Measurements from ENCODE around the gene KIAA2012.

KIAA2012 gene

GRCh38 chr2:202072737-202073401 is at the start of gene KIAA2012:
TSS of gene KIAA2012 (plus strand) at chr2:202073255. CDS start at chr2:202073628, 373 bp downstream.
- no peak for DNase-seq (ENCODE audit: low spot score)

- no peak for DNase-seq (ENCODE audit: low spot score)
These were observed 49.2 kb upstream of the KIAA2012 start for GRCh38 chr2:202023904-202024266.

- no peak for DNase-seq (ENCODE audit: low spot score)
These were observed 48.2 kb upstream of the KIAA2012 start for GRCh38 chr2:202024871-202025270.

- DNase-seq (ENCODE audit: low spot score), result no peak
These were observed 47.2 kb upstream of the KIAA2012 start for GRCh38 chr2:202025816-202026215.

DNA sequence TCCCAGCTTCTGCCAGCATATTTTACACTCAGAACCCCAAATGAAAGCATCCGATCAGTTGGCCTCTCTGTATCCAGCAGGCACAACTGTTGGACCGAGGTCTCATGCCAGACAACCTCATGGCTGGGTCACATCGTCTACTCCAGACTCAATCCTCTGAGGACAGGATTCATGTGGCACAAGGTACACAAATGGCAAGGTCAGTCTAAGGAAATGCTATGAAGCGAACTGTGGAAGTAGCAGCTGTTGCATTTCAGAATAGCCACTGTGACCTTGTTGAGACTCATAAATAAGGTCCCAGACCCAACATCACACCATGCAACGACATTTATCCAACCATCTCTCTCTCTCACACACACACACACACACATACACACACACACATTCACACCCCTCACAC is 46.5 kb upstream of the KIAA2012 start:
- DNase-seq (ENCODE audit: low spot score), result no peak

DNA sequence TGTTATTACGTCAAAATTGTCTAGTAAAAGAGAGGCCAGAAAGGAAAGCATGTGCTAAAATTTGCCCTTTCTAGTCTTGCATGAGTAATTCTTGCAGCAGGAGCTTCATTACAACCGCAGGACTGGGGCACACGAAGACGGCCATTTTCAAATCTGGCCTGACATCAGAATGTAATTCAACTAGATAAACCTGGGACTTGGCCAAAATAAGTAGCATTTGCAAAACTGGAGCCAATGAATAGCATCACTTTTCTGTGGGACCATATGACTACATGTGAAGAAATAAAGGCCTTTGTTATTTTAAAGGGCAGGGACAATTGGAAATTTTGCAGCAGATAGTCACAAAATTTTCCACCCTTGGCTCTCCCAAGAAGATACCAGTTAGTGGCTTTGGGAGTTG is 42.4 kb upstream of the KIAA2012 start:
- DNase-seq (ENCODE audit: low spot score), result no peak

DNA sequence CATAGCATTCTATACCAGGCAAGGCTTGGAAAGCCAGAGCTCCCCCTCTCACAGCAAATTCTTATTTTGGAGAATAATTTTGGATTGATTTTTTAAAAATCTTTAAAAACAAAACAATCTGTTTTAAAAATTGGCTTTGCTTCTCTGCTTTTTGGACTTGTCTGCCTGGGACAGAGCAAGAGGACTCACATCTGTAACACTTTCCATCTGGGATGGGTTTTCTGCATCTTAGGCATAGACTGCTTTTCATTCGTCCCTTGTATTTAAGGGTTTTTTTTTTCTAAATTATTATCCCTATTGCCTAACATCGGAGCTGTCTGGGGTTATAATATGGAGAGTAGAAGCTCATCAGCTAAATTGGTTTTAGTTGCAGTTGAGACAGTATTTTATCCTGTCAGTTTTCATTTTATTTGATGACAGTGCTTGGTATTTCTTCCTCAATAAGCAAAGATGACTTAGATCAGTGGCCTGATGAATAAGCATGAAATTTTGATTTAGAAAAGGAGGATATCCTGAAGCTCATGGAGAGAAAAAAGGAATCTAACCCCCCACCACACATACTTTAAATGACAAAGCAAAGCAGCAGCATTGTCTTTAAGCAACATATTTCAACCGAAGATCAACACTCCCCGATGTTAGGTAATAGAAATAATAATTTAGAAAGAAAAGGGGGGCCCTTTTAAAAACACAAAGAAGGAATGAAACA is 41.7 kb upstream of the KIAA2012 start:
- no peak for DNase-seq (ENCODE audit: low spot score)

DNA sequence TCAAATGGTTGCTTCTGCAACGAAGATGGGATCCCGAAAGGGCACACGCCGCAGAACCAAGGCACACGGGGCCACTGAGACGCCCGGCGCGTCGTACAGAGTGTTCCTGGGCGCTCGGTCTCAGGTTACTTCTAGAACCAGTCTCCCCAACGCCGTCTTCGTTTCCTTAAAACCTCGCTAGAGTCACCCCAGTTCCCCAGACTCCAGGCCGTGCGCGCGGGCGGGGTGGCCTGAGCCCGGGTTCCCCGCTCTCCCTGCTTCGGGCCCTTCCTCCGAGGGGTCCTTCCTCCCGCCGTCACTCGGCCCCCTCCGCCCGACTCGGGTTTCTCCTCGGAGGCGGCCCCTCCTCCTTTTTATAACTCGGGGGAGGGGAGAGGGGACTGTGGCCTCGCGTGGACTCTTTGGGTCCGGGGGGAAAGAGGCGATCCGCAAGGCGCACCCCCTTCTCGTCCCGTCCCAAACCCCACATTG is 40.2 kb upstream of the KIAA2012 start:
- DNase-seq (ENCODE audit: low spot score), result peak; percentile 55

DNA sequence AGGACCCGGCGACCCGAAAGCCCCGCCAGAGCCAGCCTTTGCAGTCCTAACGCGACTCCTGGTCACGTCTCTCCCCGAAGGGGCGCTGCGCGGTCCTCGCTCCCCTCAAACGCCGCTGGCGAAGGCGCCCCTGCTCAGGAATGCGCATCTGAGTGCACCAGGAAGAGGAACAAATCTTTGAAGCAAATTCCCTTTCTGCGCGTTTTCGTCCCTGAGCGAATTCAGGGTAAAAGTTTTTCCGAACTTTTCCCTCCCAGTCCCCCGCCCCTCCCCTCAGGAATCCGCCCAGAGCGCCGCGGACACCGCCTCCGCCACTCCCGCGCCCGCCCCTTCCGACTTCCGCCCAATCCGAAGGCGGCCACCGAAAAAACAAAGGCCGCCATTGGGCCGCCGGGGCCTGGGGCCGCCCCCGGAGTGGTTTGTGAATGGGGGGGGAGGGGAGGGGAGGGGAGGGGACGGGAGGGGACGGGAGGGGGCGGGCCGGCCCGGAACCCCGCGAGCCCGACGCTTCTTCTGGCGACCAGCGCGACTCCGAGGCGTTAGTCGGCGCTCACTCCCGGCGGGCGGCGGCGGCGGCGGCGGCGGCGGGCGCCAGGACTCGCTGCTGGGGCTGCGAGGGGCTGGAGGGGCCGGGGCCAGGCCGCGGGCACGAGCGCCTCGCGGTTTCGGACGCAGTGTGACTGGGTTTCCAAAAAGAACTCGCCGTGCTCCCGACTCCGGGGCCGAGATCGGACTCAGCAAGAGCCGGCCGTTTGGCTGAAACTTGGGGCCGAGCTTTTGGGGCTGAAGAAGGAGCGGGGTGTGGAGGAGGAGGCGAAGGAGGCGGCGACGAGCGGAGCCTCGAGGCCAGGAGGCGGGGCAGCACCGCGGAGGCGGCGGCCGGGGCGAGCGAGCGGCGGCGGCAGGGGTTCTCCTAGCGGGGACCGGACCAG is 39.5 kb upstream of the KIAA2012 start, which contains the start of gene FZD7:
Gene FZD7 (plus strand): TSS at position 539 of the 932 bp plus-strand sequence. CDS start 793 bp downstream, outside the sequence.
- peak; percentile 94 for DNase-seq (ENCODE audit: low spot score)

DNA sequence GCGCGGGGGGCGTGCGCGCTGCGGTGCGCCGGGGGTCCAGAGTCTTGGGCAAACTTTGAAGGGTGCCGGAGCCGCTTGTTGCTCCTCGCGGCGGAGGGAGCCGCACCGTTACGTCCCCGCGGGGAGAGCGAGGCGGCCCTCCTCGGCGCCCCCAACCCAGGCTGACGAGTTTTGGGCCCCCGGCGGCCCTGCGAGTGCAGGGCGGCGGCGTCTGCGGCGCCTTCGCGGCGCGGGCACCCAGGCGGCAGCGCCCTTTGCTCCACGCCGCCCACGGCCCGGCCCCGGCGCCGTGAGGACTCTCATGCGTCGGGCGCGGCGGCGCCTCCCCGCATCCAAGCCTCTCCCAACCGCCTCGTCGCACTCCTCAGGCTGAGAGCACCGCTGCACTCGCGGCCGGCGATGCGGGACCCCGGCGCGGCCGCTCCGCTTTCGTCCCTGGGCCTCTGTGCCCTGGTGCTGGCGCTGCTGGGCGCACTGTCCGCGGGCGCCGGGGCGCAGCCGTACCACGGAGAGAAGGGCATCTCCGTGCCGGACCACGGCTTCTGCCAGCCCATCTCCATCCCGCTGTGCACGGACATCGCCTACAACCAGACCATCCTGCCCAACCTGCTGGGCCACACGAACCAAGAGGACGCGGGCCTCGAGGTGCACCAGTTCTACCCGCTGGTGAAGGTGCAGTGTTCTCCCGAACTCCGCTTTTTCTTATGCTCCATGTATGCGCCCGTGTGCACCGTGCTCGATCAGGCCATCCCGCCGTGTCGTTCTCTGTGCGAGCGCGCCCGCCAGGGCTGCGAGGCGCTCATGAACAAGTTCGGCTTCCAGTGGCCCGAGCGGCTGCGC is 38.6 kb upstream of the KIAA2012 start:
- peak; percentile 47 for DNase-seq (ENCODE audit: low spot score)

- no peak for DNase-seq (ENCODE audit: low spot score)
These were observed 37.7 kb upstream of the KIAA2012 start for GRCh38 chr2:202035089-202035940.

DNA sequence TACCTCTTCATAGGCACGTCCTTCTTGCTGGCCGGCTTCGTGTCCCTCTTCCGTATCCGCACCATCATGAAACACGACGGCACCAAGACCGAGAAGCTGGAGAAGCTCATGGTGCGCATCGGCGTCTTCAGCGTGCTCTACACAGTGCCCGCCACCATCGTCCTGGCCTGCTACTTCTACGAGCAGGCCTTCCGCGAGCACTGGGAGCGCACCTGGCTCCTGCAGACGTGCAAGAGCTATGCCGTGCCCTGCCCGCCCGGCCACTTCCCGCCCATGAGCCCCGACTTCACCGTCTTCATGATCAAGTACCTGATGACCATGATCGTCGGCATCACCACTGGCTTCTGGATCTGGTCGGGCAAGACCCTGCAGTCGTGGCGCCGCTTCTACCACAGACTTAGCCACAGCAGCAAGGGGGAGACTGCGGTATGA is 37.1 kb upstream of the KIAA2012 start:
- DNase-seq (ENCODE audit: low spot score), result no peak

GRCh38 chr2:202036601-202037037 is 36.4 kb upstream of the KIAA2012 start:
- no peak for DNase-seq (ENCODE audit: low spot score)

- DNase-seq (ENCODE audit: low spot score), result peak; percentile 26
These were observed 36.0 kb upstream of the KIAA2012 start for GRCh38 chr2:202037086-202037485.

GRCh38 chr2:202038471-202039277 is 34.4 kb upstream of the KIAA2012 start:
- peak; percentile 36 for DNase-seq (ENCODE audit: low spot score)

DNA sequence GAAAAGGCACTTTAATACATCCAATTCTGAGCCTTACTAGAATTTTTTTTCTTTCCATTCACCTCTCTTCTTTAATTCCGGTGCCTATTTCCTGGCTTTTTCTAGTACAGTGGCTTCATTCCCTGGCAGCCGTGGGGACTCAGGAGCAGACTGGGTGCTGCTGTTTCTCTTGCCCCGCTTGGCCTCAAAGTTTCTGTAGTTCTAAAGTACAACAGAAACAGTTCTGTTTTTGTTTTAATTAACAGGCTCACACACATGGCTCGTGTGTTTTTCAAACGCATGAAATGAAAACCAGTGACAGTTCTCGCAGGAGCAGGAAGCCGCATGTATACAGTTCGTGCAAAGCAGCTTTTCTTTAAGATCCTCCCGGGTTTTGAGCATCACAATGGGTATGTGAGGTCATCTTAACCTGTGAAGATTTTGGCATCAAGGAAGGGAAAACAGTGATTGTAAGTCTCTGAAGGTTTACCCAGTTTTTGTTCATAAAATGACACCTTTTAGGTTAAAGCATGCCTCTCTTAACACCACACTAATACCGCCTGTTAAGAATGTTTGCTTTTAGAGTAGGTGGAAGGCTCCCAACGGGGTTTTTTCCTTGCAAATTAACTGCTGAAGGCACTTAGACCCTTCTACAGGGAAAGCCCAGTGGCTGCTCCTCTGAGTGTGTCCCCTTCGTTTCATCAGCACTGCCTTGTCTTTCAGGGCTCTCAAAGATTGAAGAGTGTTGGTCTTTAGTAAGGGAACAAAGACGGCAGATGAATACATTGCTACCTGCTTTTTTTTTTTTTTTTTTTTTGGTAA is 33.6 kb upstream of the KIAA2012 start:
- DNase-seq (ENCODE audit: low spot score), result no peak

- DNase-seq (ENCODE audit: low spot score), result no peak
These were observed 32.8 kb upstream of the KIAA2012 start for GRCh38 chr2:202040079-202040844.

DNA sequence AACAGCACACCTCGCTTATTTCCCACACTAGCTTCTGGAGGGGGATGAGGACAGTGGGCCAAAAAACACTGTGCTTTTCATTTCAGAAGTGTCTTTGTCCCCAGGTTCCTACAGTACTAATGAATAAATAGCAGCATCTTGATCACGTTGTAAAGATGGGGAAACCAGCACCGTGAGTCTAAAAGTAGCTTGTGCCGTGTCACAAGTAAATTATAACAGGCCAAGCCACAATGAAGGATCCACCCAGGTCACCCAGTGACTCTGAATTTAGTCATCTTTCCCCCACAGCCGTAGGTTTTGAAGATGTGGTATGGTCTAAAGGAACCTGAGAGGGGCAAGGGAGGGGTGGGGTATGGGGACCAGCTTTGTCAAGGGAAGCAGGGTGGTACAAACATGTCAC is 30.6 kb upstream of the KIAA2012 start:
- DNase-seq (ENCODE audit: low spot score), result no peak

All from hepatic stellate cell (primary cell).